Neural crest cell (in vitro differentiated cells): ENCODE measurements around the gene TUBB8. TPM values are rescaled to one million over a fixed set of nuclear protein-coding genes. Genes with fewer than 3 reads are reported as not detected.

ENCODE experiments used
- DNase-seq: peaks from one replicate; pipeline ENCODE4 v3.0.0; 2021; ENCODE audit warnings: low read depth, mixed read lengths, low spot score
- H3K27ac Mint-ChIP-seq: one replicate; pipeline ENCODE4 v1.8.0; 2021; ENCODE audit warnings: mild to moderate bottlenecking, mixed read lengths; ENCODE audit not compliant: unreplicated experiment
- H3K27me3 Mint-ChIP-seq: 2 replicates; pipeline ENCODE4 v1.8.0; 2021; ENCODE audit warnings: low read depth, mild to moderate bottlenecking, mixed read lengths
- H3K36me3 Mint-ChIP-seq: 2 replicates; pipeline ENCODE4 v1.8.0; 2021; ENCODE audit warnings: low read depth, mild to moderate bottlenecking, mixed read lengths
- H3K4me1 Mint-ChIP-seq: 2 replicates; pipeline ENCODE4 v1.8.0; 2021; ENCODE audit warnings: mixed read lengths
- H3K4me3 Mint-ChIP-seq: one replicate; pipeline ENCODE4 v1.8.0; 2021; ENCODE audit warnings: mild to moderate bottlenecking, mixed read lengths
- H3K9me3 Mint-ChIP-seq: 2 replicates; pipeline ENCODE4 v1.8.0; 2021; ENCODE audit warnings: mixed read lengths
- CTCF ChIP-seq: fragments of 200-600 bp; sonication (generic); conservative IDR thresholded peaks from 2 replicates; pipeline ENCODE4 v1.5.0; 2021; ENCODE audit warnings: antibody characterized with exemption, mild to moderate bottlenecking
- total RNA-seq: library from RNA; stranded (reverse); gene quantifications from 2 replicates; pipeline ENCODE4 v1.2.1, GENCODE V29; 2021

TUBB8 gene
- total RNA-seq, 1 donor from 2014 or later, result 0.68 TPM

- Mint-ChIP-seq H3K9me3 (peaks cover 14% of the 10 kb centered on the region), H3K27me3 (no peaks in the 10 kb centered on the region), H3K36me3 (peaks cover 6% of the 10 kb centered on the region), H3K4me3 (no peak overlapping the region), H3K4me1 (no peaks in the 10 kb centered on the region), H3K27ac (no peak overlapping the region)
- TF ChIP-seq CTCF, result no peak
- no peak for DNase-seq
Observed at GRCh38 chr10:92153-92552, 43.1 kb upstream of the TUBB8 start.

GRCh38 chr10:91313-91712 lies 42.2 kb upstream of the TUBB8 start:
- DNase-seq, result no peak
- Mint-ChIP-seq H3K36me3 (peaks cover 2% of the 10 kb centered on the region), H3K4me3 (no peak overlapping the region), H3K9me3 (peaks cover 10% of the 10 kb centered on the region), H3K27me3 (no peaks in the 10 kb centered on the region), H3K27ac (no peak overlapping the region), H3K4me1 (no peaks in the 10 kb centered on the region)
- TF ChIP-seq CTCF, result no peak

GRCh38 chr10:90161-90560 lies 41.1 kb upstream of the TUBB8 start:
- peaks cover under 1% of the 10 kb centered on the region for H3K4me1 Mint-ChIP-seq
- no peaks in the 10 kb centered on the region for H3K27me3 Mint-ChIP-seq
- no peak for TF ChIP-seq CTCF
- no peak for DNase-seq
- H3K27ac Mint-ChIP-seq, result no peak overlapping the region
- H3K9me3 Mint-ChIP-seq, result peaks cover 6% of the 10 kb centered on the region
- H3K36me3 Mint-ChIP-seq, result peaks cover 2% of the 10 kb centered on the region
- no peak overlapping the region for H3K4me3 Mint-ChIP-seq

- Mint-ChIP-seq H3K36me3 (no peaks in the 10 kb centered on the region), H3K4me3 (no peak overlapping the region), H3K9me3 (no peaks in the 10 kb centered on the region), H3K27ac (no peak overlapping the region), H3K4me1 (peaks cover 4% of the 10 kb centered on the region), H3K27me3 (no peaks in the 10 kb centered on the region)
- TF ChIP-seq CTCF, result no peak
- no peak for DNase-seq
Observed at GRCh38 chr10:89248-89647, 40.2 kb upstream of the TUBB8 start.

GRCh38 chr10:88253-88652 lies 39.2 kb upstream of the TUBB8 start:
- no peak for TF ChIP-seq CTCF

More at GRCh38 chr10:88253-88652, 39.2 kb upstream of the TUBB8 start:
- Mint-ChIP-seq H3K9me3 (no peaks in the 10 kb centered on the region), H3K4me1 (peaks cover 4% of the 10 kb centered on the region), H3K27ac (no peak overlapping the region), H3K36me3 (no peaks in the 10 kb centered on the region), H3K27me3 (peaks cover 1% of the 10 kb centered on the region), H3K4me3 (no peak overlapping the region)
- DNase-seq, result no peak
